HG03045 (cell line): ENCODE results near the gene NOTCH4.
"Not testable (repeated sequence)": the region's sequence is repeated elsewhere in the genome, so short reads cannot be mapped to it uniquely, and the experiment has no call there.

Experiments used
- ATAC-seq: cut with Tn5 transposase; IDR thresholded peaks from one replicate; pipeline ENCODE4 v1.9.1; 2021; ENCODE audit warnings: mild to moderate bottlenecking, moderate library complexity; ENCODE audit not compliant: unreplicated experiment

The NOTCH4 gene

DNA sequence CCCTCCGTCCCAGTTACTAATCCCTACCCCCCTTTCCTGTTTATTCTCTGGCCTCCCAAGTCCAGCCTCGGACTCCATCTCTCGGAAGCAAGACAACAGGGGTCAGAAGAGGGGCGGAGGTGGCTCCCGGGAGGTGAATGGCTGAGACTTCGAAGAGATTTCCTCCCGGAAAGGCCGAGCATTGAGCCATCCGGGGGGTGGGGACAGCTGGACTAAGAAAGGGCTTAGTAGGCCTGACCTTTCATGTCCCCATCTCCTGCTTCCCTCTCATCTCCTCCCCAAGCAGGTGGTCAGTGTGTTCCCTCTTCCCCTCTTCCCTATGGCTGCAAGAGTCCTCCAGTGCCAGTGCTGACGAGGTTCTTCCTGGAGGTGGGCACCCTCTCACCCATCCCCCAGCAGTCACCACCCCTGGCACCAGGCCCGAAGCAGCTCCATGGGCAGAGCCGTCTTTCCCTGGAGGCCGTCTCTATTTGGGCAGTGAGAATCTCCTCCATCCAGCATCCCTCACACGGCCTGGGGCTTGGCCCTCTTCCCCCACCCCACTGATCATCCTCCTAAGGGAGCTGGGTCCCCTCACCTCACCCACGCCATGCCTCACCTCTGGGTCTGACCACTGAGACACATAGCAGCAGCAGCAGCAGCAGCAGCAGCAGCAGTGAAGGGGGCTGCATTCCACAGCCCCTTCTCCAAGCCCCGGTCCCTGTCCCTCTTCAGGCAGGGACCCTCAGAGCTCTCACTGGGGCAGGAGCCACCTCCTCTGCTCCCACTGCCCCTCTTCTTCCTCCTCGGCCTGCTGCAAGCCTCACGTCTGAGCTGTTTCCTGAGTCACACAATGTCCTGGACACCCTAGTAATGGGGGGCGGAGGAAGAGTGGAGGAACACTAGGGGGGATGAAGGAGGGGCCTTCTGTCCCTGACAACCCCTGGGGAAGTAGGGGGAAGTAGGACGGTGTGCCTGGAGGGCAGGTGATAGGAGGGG lies at the start of gene NOTCH4:
Gene NOTCH4 (minus strand): TSS at position 810 of the 978 bp plus-strand sequence. CDS start 139 bp downstream, at position 671.
- ATAC-seq: no peak

GRCh38 chr6:32271429-32271828 lies 47.6 kb upstream of the NOTCH4 start:
- no peak for ATAC-seq

GRCh38 chr6:32268459-32268858 lies 44.6 kb upstream of the NOTCH4 start:
- ATAC-seq: not testable (repeated sequence)

GRCh38 chr6:32267035-32267434 lies 43.2 kb upstream of the NOTCH4 start:
- no peak for ATAC-seq

DNA sequence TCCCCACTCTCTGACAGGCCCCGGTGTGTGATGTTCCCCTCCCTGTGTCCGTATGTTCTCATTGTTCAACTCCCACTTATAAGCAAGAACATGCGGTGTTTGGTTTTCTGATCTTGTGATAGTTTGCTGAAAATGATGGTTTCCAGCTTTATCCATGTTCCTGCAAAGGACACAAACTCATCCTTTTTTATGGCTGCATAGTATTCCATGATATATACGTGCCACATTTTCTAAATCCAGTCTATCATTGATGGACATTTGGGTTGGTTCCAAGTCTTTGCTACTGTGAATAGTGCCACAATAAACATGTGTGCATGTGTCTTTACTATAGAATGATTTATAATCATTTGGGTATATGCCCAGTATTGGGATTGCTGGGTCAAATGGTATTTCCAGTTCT lies 33.4 kb upstream of the NOTCH4 start:
- not testable (repeated sequence) for ATAC-seq

DNA sequence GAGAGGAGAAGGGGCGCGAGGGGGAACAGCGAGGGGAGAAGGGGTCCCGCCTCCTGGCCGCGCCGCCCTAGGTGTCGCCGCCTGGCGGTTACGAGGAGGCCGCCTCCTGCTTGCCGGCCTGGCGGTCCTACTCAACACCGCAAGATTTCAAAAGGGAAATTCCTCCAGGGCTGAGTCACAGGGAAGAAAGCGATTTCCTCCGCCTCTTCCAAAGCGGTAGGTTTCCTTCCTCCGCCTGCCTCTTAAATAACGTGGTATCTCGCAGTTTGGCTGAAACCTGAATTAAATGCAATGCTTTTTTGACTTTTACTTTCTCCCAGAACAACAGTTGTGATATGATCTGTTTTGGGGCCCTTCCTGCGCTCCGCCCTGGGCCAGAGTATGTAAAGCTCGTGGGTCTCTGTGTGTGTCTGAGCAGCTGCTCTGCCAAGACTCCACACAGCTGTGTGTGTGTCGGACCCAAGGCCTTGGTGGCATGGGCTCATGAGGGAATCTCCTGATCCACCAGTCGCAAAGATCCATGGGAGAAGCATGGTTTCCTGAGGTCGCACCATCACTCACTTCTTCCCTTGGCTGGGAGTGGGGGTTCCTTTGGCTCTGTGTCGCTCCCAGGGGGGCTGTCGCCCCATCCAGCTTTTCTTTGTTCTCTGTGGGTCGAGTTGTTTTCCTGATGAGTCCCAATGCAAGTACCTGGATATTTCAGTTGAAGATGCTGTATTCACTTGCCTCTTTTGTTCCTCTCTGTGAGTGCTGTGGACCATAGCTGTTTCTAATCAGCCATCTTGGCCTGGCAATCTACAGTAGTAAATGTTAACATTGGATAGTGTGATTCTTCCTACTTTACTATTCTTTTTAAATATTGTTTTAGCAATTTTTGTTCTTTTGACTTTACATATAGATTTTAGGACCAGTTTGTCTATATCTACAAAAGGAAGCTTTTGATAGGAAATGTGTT lies 31.6 kb upstream of the NOTCH4 start:
- ATAC-seq: peak; percentile 64

DNA sequence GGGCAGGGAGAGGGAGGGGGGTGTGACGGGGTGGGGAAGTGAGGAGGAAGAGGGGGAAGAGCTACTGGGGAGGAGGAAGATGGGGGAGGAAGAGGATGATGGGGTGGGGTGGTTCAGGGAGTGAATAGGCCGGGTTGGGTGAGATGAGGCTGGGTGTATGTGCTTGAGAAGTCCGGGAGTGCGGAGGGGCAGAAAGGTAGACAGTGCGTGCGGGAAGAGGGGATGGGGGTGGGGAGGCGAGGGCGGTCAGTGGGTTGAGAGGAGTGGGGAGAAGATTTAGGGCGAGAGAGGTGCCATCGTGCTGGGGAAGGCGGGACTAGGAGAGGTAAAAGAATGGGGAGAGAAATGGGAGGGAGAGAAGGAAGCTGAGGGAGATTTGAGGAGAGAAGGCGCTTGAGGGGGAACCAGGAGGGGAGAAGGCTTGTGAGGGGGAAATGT lies 30.9 kb upstream of the NOTCH4 start:
- no peak for ATAC-seq

- ATAC-seq: no peak
These were observed 28.6 kb upstream of the NOTCH4 start for GRCh38 chr6:32252331-32253009.

DNA sequence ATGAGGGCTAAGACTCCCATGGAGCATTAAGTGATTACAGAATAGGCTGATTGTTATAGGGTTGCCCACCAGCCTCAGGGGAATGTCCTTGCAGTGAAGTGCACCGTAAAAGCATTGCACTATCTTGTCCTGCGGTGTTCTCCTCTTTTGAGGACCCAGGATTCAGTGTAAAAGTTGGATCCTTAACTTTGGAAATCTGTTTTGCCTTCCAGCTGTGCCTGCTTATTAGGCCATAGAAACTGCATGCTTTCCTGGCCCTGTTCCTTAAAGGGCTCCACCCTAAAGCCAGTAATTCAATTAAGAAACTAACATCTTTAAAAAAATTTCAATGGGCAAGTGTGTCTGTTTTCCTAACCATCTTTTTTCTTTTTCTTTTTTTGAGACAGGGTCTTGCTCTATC lies 25.4 kb upstream of the NOTCH4 start:
- no peak for ATAC-seq

DNA sequence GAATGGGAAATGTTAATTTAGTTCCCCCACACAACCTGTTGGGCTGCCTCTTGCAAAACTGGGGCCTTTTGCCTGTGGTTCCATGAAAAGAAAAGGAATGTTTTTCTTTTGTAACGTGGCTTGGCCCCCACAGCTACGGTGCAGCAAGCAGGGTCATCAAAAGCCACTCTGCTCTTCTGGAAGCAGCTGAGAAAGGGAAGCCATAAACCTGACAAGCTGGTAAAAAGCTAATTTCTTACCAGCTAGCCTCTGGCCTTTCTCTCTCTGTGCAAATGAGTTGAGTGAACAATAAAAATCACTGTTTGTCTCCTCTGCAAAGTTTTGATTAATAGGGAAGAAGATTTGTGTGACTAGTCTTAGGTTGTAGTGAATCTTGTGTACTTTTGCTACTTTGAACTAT lies 23.5 kb upstream of the NOTCH4 start:
- no peak for ATAC-seq

DNA sequence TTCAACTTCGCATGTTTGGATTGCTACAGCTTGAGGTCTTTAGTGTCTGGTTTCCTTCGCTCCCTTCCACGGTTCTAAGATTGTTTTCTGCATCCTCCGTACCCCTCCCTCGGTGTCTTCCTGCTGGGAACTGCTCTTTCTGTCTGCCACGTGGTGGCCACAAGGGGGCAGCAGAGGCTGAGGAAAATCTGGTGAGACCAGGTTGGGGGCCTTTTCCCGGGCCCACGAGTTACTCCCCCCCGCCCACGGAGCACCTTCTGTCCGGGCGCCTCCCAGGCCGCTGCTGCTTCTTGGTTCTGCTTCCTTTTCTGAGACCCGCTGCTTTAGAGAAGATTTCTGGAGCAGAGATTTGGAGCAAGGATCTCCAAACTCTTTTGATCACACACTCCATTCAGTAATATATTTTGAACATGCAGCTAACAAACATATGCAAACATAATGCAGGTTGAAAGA lies 21.1 kb upstream of the NOTCH4 start:
- ATAC-seq: no peak

GRCh38 chr6:32244270-32244669 lies 20.4 kb upstream of the NOTCH4 start:
- ATAC-seq: no peak

- not testable (repeated sequence) for ATAC-seq
These were observed 18.5 kb upstream of the NOTCH4 start for GRCh38 chr6:32242318-32242813.

- no peak for ATAC-seq
These were observed 16.8 kb upstream of the NOTCH4 start for GRCh38 chr6:32240686-32241085.

- no peak for ATAC-seq
These were observed 15.6 kb upstream of the NOTCH4 start for GRCh38 chr6:32239462-32239861.

GRCh38 chr6:32234934-32235333 lies 11.1 kb upstream of the NOTCH4 start:
- no peak for ATAC-seq

GRCh38 chr6:32226434-32226833 lies 2.6 kb upstream of the NOTCH4 start:
- ATAC-seq: no peak

GRCh38 chr6:32224696-32225095 lies 829 bp upstream of the NOTCH4 start:
- ATAC-seq: no peak

DNA sequence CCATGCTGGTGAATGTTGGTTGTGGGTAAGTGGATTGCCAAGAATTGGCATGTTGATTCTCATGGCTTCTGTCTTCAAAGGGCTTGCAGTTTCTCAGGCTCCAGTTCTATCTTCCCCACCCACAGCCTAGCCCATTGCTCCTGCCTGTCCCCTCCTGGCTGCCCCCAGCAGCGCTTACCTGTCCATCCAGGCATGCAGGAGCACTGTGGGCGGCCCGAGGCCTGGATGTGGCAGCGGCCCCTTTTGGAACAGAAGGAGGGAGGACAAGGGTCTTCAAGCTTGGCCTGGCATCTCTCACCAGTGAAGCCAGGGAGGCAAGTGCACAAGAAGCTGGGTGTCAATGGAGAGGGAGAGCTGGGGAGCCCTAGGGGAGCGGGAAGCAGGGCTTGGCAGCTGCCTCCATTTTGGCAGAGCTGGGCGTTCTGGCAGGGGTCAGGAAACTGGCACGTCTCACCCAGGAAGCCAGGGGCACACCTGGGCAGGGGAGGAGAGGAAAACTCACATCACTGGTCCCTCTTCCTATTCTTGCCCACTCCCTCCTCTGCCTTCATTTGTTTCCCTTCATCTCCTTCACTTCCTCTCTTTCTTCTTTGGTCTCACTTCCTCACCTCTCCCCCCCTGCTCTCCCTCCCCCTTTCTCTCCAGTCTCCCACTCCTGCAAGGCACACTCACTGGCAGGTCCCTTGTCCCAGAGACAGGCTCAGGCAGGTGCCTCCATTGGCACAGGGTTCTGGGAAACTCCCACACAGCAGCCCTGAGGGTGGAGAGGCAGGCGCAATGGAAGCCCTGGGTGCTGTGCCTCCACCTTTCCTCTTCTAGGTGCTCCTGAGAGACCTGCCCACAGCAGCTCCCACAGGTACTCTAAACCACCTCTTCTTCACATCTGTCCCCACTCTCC lies 1.3 kb downstream of the NOTCH4 start:
- ATAC-seq: no peak
